IPS-20b (cell line): ENCODE data around the gene ABLIM3.

Experiments
- H3K27ac ChIP-seq: one replicate; pipeline ENCODE4 v1.5.1; 2013; ENCODE audit warnings: low read length
- H3K27me3 ChIP-seq: 2 replicates; pipeline ENCODE4 v1.6.1; 2013; ENCODE audit warnings: mild to moderate bottlenecking, low read length, inconsistent platforms; ENCODE audit not compliant: insufficient read depth
- H3K36me3 ChIP-seq: 2 replicates; pipeline ENCODE4 v1.6.1; 2013; ENCODE audit warnings: low read depth, mild to moderate bottlenecking, inconsistent platforms, low read length, moderate library complexity; ENCODE audit not compliant: insufficient read depth
- H3K4me1 ChIP-seq: 2 replicates; pipeline ENCODE4 v1.6.1; 2013; ENCODE audit warnings: mild to moderate bottlenecking, control low read depth, inconsistent platforms, low read length, moderate library complexity; ENCODE audit not compliant: insufficient read depth
- H3K4me3 ChIP-seq: 2 replicates; pipeline ENCODE4 v1.5.1; 2013; ENCODE audit warnings: mild to moderate bottlenecking, low read length, inconsistent platforms
- H3K9ac ChIP-seq: 2 replicates; pipeline ENCODE4 v1.6.1; 2013; ENCODE audit warnings: low read depth, mild to moderate bottlenecking, inconsistent platforms, low read length, moderate library complexity
- H3K9me3 ChIP-seq: 2 replicates; pipeline ENCODE4 v1.6.1; 2013; ENCODE audit warnings: mild to moderate bottlenecking, low read depth, low read length, inconsistent platforms; ENCODE audit not compliant: insufficient read depth

ABLIM3 gene

GRCh38 chr5:149162401-149163084 lies 21.2 kb downstream of the ABLIM3 start:
- no peak overlapping the region for H3K9ac ChIP-seq
- H3K36me3 ChIP-seq: no peaks in the 10 kb centered on the region
- H3K4me1 ChIP-seq: no peaks in the 10 kb centered on the region
- no peak overlapping the region for H3K4me3 ChIP-seq
- H3K27ac ChIP-seq: no peak overlapping the region
- no peaks in the 10 kb centered on the region for H3K9me3 ChIP-seq
- no peaks in the 10 kb centered on the region for H3K27me3 ChIP-seq

- Histone ChIP-seq H3K4me1 (no peaks in the 10 kb centered on the region), H3K9me3 (no peaks in the 10 kb centered on the region), H3K9ac (no peak overlapping the region), H3K36me3 (no peaks in the 10 kb centered on the region), H3K27ac (no peak overlapping the region), H3K27me3 (no peaks in the 10 kb centered on the region), H3K4me3 (no peak overlapping the region)
Measured at GRCh38 chr5:149164731-149165130, 23.4 kb downstream of the ABLIM3 start.

GRCh38 chr5:149166128-149166527 lies 24.8 kb downstream of the ABLIM3 start:
- Histone ChIP-seq H3K27me3 (no peaks in the 10 kb centered on the region), H3K9me3 (no peaks in the 10 kb centered on the region), H3K36me3 (no peaks in the 10 kb centered on the region), H3K27ac (no peak overlapping the region), H3K4me1 (no peaks in the 10 kb centered on the region), H3K4me3 (no peak overlapping the region), H3K9ac (no peak overlapping the region)

- Histone ChIP-seq H3K9ac (no peak overlapping the region), H3K36me3 (no peaks in the 10 kb centered on the region), H3K9me3 (no peaks in the 10 kb centered on the region), H3K27ac (no peak overlapping the region), H3K4me1 (no peaks in the 10 kb centered on the region), H3K4me3 (no peak overlapping the region), H3K27me3 (no peaks in the 10 kb centered on the region)
Measured at GRCh38 chr5:149166591-149167100, 25.4 kb downstream of the ABLIM3 start.

GRCh38 chr5:149168276-149168906 lies 27.1 kb downstream of the ABLIM3 start:
- H3K9me3 ChIP-seq: no peaks in the 10 kb centered on the region
- no peak overlapping the region for H3K4me3 ChIP-seq
- no peak overlapping the region for H3K9ac ChIP-seq
- H3K27me3 ChIP-seq: no peaks in the 10 kb centered on the region
- H3K27ac ChIP-seq: no peak overlapping the region
- no peaks in the 10 kb centered on the region for H3K4me1 ChIP-seq
- H3K36me3 ChIP-seq: no peaks in the 10 kb centered on the region

GRCh38 chr5:149170299-149170698 lies 29.0 kb downstream of the ABLIM3 start:
- H3K9me3 ChIP-seq: no peaks in the 10 kb centered on the region
- H3K4me1 ChIP-seq: no peaks in the 10 kb centered on the region

GRCh38 chr5:149172261-149172660 lies 31.0 kb downstream of the ABLIM3 start:
- H3K36me3 ChIP-seq: no peaks in the 10 kb centered on the region
- no peaks in the 10 kb centered on the region for H3K27me3 ChIP-seq
- no peak overlapping the region for H3K4me3 ChIP-seq
- no peak overlapping the region for H3K9ac ChIP-seq
- no peak overlapping the region for H3K27ac ChIP-seq
- H3K4me1 ChIP-seq: no peaks in the 10 kb centered on the region
- no peaks in the 10 kb centered on the region for H3K9me3 ChIP-seq

More at GRCh38 chr5:149170299-149170698, 29.0 kb downstream of the ABLIM3 start:
- H3K27ac ChIP-seq: no peak overlapping the region
- no peak overlapping the region for H3K9ac ChIP-seq
- H3K4me3 ChIP-seq: no peak overlapping the region
- no peaks in the 10 kb centered on the region for H3K36me3 ChIP-seq
- no peaks in the 10 kb centered on the region for H3K27me3 ChIP-seq

GRCh38 chr5:149172709-149173505 lies 31.6 kb downstream of the ABLIM3 start:
- no peak overlapping the region for H3K4me3 ChIP-seq
- H3K9me3 ChIP-seq: no peaks in the 10 kb centered on the region
- no peak overlapping the region for H3K27ac ChIP-seq
- H3K27me3 ChIP-seq: no peaks in the 10 kb centered on the region
- H3K9ac ChIP-seq: no peak overlapping the region
- no peaks in the 10 kb centered on the region for H3K4me1 ChIP-seq
- no peaks in the 10 kb centered on the region for H3K36me3 ChIP-seq

GRCh38 chr5:149174847-149175234 lies 33.5 kb downstream of the ABLIM3 start:
- H3K4me3 ChIP-seq: no peak overlapping the region
- no peak overlapping the region for H3K27ac ChIP-seq
- H3K27me3 ChIP-seq: no peaks in the 10 kb centered on the region
- no peak overlapping the region for H3K9ac ChIP-seq
- no peaks in the 10 kb centered on the region for H3K4me1 ChIP-seq
- no peaks in the 10 kb centered on the region for H3K36me3 ChIP-seq
- no peaks in the 10 kb centered on the region for H3K9me3 ChIP-seq

- no peaks in the 10 kb centered on the region for H3K4me1 ChIP-seq
- no peaks in the 10 kb centered on the region for H3K36me3 ChIP-seq
- H3K9me3 ChIP-seq: no peaks in the 10 kb centered on the region
- no peak overlapping the region for H3K27ac ChIP-seq
- no peak overlapping the region for H3K4me3 ChIP-seq
- H3K9ac ChIP-seq: no peak overlapping the region
- no peaks in the 10 kb centered on the region for H3K27me3 ChIP-seq
Measured at GRCh38 chr5:149175346-149176105, 34.2 kb downstream of the ABLIM3 start.

GRCh38 chr5:149177339-149177843 lies 36.1 kb downstream of the ABLIM3 start:
- Histone ChIP-seq H3K4me1 (no peaks in the 10 kb centered on the region), H3K9ac (no peak overlapping the region), H3K36me3 (no peaks in the 10 kb centered on the region), H3K9me3 (no peaks in the 10 kb centered on the region), H3K4me3 (no peak overlapping the region), H3K27me3 (no peaks in the 10 kb centered on the region), H3K27ac (no peak overlapping the region)
